HG02588 (cell line): ENCODE results near the gene ADSS2.
"Not testable (repeated sequence)": the region's sequence is repeated elsewhere in the genome, so short reads cannot be mapped to it uniquely, and the experiment has no call there.

Experiments used
- ATAC-seq: cut with Tn5 transposase; IDR thresholded peaks from one replicate; pipeline ENCODE4 v1.9.1; 2021; ENCODE audit warnings: mild to moderate bottlenecking, moderate library complexity; ENCODE audit not compliant: unreplicated experiment

The ADSS2 gene

DNA sequence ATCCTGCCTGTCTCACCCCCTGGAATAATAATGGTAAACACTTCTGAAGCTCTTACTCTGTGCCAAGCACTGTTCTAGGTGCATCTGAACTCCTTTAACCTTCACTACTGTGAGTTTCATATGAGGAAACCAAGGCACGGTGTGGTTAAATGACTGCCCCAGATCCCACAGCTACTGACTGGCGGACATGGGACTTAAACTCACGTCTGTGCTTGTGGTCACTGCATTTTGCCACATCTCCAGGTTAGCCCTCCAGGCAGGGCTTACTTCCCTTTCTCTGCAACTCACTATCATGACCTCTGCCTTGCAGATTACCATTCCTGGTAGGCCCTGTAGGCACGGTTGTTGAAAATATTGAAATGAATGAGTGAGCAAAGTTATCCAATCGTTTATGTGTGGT lies 83.4 kb downstream of the ADSS2 start:
- no peak for ATAC-seq

DNA sequence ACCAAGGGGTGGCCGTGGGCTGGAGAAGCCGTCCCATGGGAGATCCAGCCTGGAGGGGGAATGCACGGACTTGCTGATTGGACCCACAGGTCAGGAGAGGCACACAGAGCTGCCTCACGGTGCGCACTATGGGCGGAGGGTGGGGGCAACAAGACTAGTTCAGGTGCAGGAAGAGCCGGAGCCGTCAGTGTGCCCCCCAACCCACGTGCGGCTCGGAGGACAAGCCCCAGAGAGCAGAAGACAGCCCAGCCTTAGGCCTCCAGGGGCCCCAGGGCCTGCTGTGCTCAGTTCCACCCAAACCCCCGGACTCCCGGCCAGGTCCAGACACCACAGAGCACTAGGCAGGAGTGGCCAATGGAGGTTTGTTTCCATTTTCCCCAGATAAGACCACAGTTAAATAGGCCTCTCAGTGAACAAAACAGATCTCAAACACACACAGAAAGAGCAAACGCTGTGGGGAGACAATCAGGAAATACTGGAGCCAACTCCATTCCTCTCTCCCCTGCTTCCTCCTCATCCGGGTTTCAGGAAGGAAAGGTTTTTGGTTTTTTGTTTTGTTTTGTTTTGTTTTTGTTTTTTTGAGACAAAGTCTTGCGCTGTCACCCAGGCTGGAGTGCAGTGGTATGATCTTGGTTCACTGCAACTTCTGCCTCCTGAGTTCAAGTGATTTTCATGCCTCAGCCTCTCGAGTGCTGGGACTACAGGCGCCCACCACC lies 84.2 kb downstream of the ADSS2 start:
- ATAC-seq, result no peak

DNA sequence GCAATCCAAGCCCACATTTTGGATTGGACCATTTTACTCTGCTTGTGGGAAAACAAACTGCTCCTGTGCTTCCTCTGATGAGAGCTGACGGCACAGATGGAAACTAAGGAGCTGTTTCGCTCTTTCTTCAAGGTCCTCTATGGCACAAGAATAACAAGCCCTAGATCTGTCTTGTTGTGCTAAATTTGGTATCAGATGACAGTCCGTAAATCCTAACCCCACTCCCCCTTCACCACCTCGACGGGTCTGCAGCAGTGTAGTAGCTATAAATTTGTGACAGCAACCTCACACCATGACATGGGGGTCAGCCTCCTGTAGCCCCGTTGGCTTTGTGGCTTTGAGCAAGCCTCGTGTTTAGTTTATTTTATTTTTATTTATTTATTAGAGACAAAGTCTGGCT lies 85.9 kb downstream of the ADSS2 start:
- ATAC-seq, result no peak

DNA sequence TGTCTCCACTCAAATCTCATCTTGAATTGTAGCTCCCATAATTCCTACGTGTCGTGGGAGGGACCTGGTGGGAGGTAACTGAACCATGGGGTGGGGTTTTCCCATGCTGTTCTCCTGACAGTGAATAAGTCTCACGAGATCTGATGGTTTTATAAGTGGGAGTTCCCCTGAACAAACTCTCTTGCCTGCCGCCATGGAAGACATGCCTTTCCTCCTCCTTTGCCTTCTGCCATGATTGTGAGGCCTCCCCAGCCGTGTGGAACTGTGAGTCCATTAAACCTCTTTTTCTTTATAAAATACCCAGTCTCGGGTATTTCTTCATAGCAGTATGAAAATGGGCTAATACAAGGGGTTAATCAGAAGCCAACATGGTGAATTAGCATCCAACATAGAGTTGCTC lies 86.4 kb downstream of the ADSS2 start:
- not testable (repeated sequence) for ATAC-seq

DNA sequence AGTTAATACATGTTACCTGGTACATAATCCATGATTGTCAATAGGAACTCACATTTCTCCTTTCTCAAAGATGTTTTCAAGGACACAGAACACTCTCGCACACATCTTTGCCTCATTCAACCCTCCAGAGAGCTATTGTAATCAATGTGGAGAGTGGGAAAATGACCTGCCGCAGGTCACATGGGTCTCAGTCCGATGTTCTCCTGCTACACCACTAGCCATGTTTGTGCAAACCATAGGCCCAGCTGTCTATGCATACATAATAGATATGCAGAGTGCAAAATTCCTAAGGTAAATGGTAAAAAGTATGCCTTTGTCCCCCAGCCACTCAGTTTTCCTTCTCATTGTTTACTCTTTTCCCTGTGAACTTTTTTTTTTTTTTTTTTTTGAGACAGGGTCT lies 89.2 kb downstream of the ADSS2 start:
- ATAC-seq, result no peak

DNA sequence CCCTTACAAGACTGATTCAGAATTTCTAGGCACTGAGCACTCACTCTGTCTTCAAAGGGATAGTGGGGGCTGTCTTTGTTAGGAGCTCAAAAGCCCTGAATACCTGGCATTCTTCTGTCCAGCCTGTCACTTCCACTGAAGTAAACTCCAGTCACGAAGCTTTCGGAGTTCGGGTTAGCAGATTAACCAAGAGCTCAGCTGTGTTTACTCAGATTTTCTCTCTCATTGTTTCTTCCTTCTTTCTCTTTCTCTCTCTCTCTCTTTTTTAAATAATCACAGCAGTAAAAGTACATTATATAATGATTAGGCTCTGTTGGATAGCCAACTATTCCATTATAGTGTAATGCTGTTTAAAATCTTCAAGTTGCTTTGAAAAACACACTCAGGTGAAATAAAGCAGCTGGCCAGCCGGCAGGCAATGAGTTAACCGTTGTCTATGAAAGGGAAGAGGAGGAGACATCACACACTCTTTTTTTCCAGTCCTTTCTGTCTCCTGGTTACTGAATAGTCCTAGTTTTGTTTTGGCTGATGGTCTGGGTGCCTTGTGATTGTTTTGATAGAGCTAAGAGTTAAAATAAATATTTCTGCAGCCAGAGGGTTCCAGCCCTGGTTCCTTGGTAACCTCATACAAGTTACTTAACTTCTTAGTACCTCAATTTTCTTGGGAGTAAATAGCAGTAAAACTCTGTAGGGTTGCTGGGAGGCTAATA lies 89.8 kb downstream of the ADSS2 start:
- no peak for ATAC-seq
